Measurements from ENCODE around the gene TCAIM.

DNA sequence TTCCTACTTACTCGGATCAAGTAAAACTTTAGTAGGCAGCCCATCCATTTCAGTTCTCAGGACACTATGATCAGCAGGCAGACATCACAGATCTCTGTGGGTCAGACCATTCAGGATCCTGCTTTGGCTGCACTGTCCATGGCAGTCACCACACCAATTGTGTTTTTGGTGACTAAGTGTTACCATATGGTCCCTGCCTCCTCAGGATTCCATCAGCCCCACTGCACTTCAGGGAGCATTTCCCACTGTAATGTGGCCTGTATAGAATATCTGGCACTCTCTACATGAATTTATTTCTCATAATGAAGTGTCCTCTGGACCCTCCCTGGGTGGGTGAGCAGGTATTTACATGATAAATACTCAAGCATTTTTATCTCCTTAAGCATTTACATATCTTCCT, 97.6 kb downstream of the TCAIM start:
- TF ChIP-seq POLR2AphosphoS5 (IDR thresholded peaks at IDR 0.05) (no peak), EP300 (IDR thresholded peaks at IDR 0.05) (no peak), POLR2A (IDR thresholded peaks at IDR 0.05) (no peak)
